ENCODE data around the gene POLD2. TPM values are rescaled to one million over a fixed set of nuclear protein-coding genes. Genes with fewer than 3 reads are reported as not detected.

POLD2 gene
- total and polyA plus RNA-seq, 2 of the 13 experiments (the other 11 are each of a cell fraction or from before 2014, with no cell fraction given), result 87.6 to 95.1 TPM

GRCh38 chr7:44087911-44088838, 35.2 kb downstream of the POLD2 start (continued):
- TF ChIP-seq KDM5A (IDR thresholded peaks at IDR 0.05; ENCODE audit: borderline replicate concordance, low read length), result no peak
- TF ChIP-seq ZBTB10 (CRISPR knock-in tag; IDR thresholded peaks at IDR 0.05; ENCODE audit: borderline replicate concordance), result no peak
- no peak for TF ChIP-seq EP300 (IDR thresholded peaks at IDR 0.05; ENCODE audit: low read depth in 2 of 2, low read length in 2 of 2)
- no peak for TF ChIP-seq EP300 (CRISPR knock-in tag; IDR thresholded peaks at IDR 0.05; ENCODE audit: borderline replicate concordance)
- TF ChIP-seq SMAD1 (CRISPR knock-in tag; IDR thresholded peaks at IDR 0.05; ENCODE audit: borderline replicate concordance, low read depth), result no peak
- no peak for TF ChIP-seq SP5 (CRISPR knock-in tag; IDR thresholded peaks at IDR 0.05; ENCODE audit: borderline replicate concordance, low read depth)
- no peak for TF ChIP-seq ZNF878 (CRISPR knock-in tag; IDR thresholded peaks at IDR 0.05)
- no peak for TF ChIP-seq RFX3 (CRISPR knock-in tag; IDR thresholded peaks at IDR 0.05)
- no peak for TF ChIP-seq YEATS2 (CRISPR knock-in tag; IDR thresholded peaks at IDR 0.05; ENCODE audit: borderline replicate concordance)
- no peak; the same call in 1 of the 2 replicates for TF ChIP-seq ZNF256 (CRISPR knock-in tag; conservative IDR thresholded peaks at IDR 0.05)
- TF ChIP-seq ZNF207 (IDR thresholded peaks at IDR 0.05; ENCODE audit: borderline replicate concordance), result no peak
- no peak for TF ChIP-seq JUNB (CRISPR knock-in tag; IDR thresholded peaks at IDR 0.05; ENCODE audit: borderline replicate concordance)
- TF ChIP-seq MXD1 (CRISPR knock-in tag; IDR thresholded peaks at IDR 0.05), result peak; percentile 63; the same call in 1 of the 2 replicates
- TF ChIP-seq MXD4 (CRISPR knock-in tag; IDR thresholded peaks at IDR 0.05), result no peak
- no peak for TF ChIP-seq ZBTB3 (CRISPR knock-in tag; IDR thresholded peaks at IDR 0.05; ENCODE audit: borderline replicate concordance, low read depth)
- no peak for TF ChIP-seq ZNF451 (CRISPR knock-in tag; IDR thresholded peaks at IDR 0.05)
- TF ChIP-seq GZF1 (CRISPR knock-in tag; IDR thresholded peaks at IDR 0.05), result no peak
- peak; percentile 79 for TF ChIP-seq ZFY (CRISPR knock-in tag; IDR thresholded peaks at IDR 0.05)
- no peak for TF ChIP-seq ZBTB14 (CRISPR knock-in tag; IDR thresholded peaks at IDR 0.05)
- TF ChIP-seq JUN (CRISPR knock-in tag; IDR thresholded peaks at IDR 0.05), result no peak
- no peak for TF ChIP-seq ZNF24 (IDR thresholded peaks at IDR 0.05)
- no peak for TF ChIP-seq DNMT1 (CRISPR knock-in tag; IDR thresholded peaks at IDR 0.05)
- no peak for TF ChIP-seq GABPA (IDR thresholded peaks at IDR 0.05; ENCODE audit: low read depth, low read length)
- TF ChIP-seq GABPA (CRISPR knock-in tag; IDR thresholded peaks at IDR 0.05; ENCODE audit: low read depth), result peak; percentile 19; the same call in 1 of the 2 replicates
